OCI-LY7 (cell line): ENCODE data around the gene AK5. TPM values are rescaled to one million over a fixed set of nuclear protein-coding genes. Genes with fewer than 3 reads are reported as not detected.

Experiments used
- BruUV-seq: library from RNA; stranded (reverse); fragments of 400-500 nt; replicated peaks from 2 replicates; lab custom pipeline; 2021; lab: Mats Ljungman, UMichigan
- CTCF ChIA-PET: fragments of 300-600 bp; sonication (Branson Sonifier 250); formaldehyde crosslinking; loops from one replicate; lab custom pipeline; 2022; ENCODE audit warnings: antibody characterized with exemption; ENCODE audit not compliant: unreplicated experiment; lab: Charles Lee
- POLR2A ChIA-PET: fragments of 300-600 bp; sonication (Branson Sonifier 250); formaldehyde crosslinking; loops from one replicate; lab custom pipeline; 2022; ENCODE audit warnings: antibody characterized with exemption; lab: Charles Lee
- DNase-seq: peaks from one replicate; pipeline ENCODE4 v3.0.0-alpha.2; 2015; ENCODE audit warnings: low spot score
- H2AFZ ChIP-seq: fragments of 200-600 bp; sonication (generic), shearing (Covaris generic); 2 replicates; pipeline ENCODE4 v1.6.1; 2014; ENCODE audit warnings: mild to moderate bottlenecking, antibody characterized with exemption, low read length, moderate library complexity
- H3K27ac ChIP-seq: fragments of 200-600 bp; sonication (generic); 2 replicates; pipeline ENCODE4 v1.5.1; 2014; ENCODE audit warnings: mixed run types, low read depth, mild to moderate bottlenecking, moderate library complexity, low read length, inconsistent platforms; ENCODE audit not compliant: poor library complexity, severe bottlenecking
- H3K36me3 ChIP-seq: fragments of 200-600 bp; sonication (generic); 2 replicates; pipeline ENCODE4 v1.6.1; 2014; ENCODE audit warnings: mild to moderate bottlenecking, antibody characterized with exemption, low read length, moderate library complexity, mixed read lengths; ENCODE audit not compliant: insufficient read depth
- H3K4me1 ChIP-seq: fragments of 200-600 bp; sonication (generic); 2 replicates; pipeline ENCODE4 v1.5.1; 2014; ENCODE audit warnings: mild to moderate bottlenecking, low read length; ENCODE audit not compliant: insufficient read depth, poor library complexity, severe bottlenecking
- H3K4me2 ChIP-seq: fragments of 200-600 bp; sonication (generic); 2 replicates; pipeline ENCODE4 v1.6.1; 2014; ENCODE audit warnings: mild to moderate bottlenecking, low read length
- H3K4me3 ChIP-seq: fragments of 200-600 bp; sonication (generic); 2 replicates; pipeline ENCODE4 v1.5.1; 2014; ENCODE audit warnings: mild to moderate bottlenecking, low read depth, low read length; ENCODE audit not compliant: poor library complexity, severe bottlenecking
- H3K79me2 ChIP-seq: fragments of 200-600 bp; sonication (generic); 2 replicates; pipeline ENCODE4 v1.6.1; 2016; ENCODE audit warnings: low read depth, mild to moderate bottlenecking, low read length, moderate library complexity, mixed read lengths; ENCODE audit not compliant: insufficient read depth
- H3K9me2 ChIP-seq: fragments of 200-600 bp; sonication (generic); 2 replicates; pipeline ENCODE4 v1.6.1; 2016; ENCODE audit warnings: mild to moderate bottlenecking, low read length, mixed read lengths; ENCODE audit not compliant: insufficient read depth
- H3K9me3 ChIP-seq: fragments of 200-600 bp; sonication (generic); 2 replicates; pipeline ENCODE4 v1.6.1; 2014; ENCODE audit warnings: mild to moderate bottlenecking, mixed run types, low read length, mixed read lengths
- H4K20me1 ChIP-seq: fragments of 200-600 bp; sonication (generic); 2 replicates; pipeline ENCODE4 v1.6.1; 2014; ENCODE audit warnings: mild to moderate bottlenecking, antibody characterized with exemption, low read length, moderate library complexity, mixed read lengths; ENCODE audit not compliant: insufficient read depth
- CTCF ChIP-seq: fragments of 200-600 bp; sonication (generic); conservative IDR thresholded peaks from 2 replicates; pipeline ENCODE4 v1.5.1; 2014; ENCODE audit warnings: mild to moderate bottlenecking, antibody characterized with exemption, low read length, moderate library complexity, mixed read lengths
- EZH2phosphoT487 ChIP-seq: fragments of 200-600 bp; sonication (generic); IDR thresholded peaks from 2 replicates; pipeline ENCODE4 v1.6.1; 2018; ENCODE audit warnings: low read depth, borderline replicate concordance, mild to moderate bottlenecking, mixed run types, antibody characterized with exemption, low read length, moderate library complexity, mixed read lengths
- intact Hi-C: fragments of 100-400 bp; cut with micrococcal nuclease; formaldehyde crosslinking; loops from one replicate; pipeline ENCODE4 v1.10.0; 2022; ENCODE audit not compliant: unreplicated experiment
- total RNA-seq, 2 experiments: library from RNA; depleted of rRNA in 1 of 2; stranded (reverse); fragments of >200 nt in 1 of 2; shearing (Covaris generic) in 1 of 2; gene quantifications; 2 replicates each; pipeline ENCODE4 v1.2.3, GENCODE V29; 2014 to 2022

The AK5 gene
- total RNA-seq, 2 experiments from 2014 or later: not detected

- no peaks in the 10 kb centered on the region for H3K9me2 ChIP-seq
- H3K4me3 ChIP-seq: no peak overlapping the region
- H3K79me2 ChIP-seq: no peaks in the 10 kb centered on the region
- no peak overlapping the region for H2AFZ ChIP-seq
- intact Hi-C loops: no loop called here
- ChIA-PET POLR2A (interaction anchor here (0.6 kb wide), 1 partner anchor 11 kb away, joined by 3 read pairs; no protein-coding TSS in a partner anchor), CTCF (no interaction called here)
- peaks cover 17% of the 10 kb centered on the region for H3K4me1 ChIP-seq
- TF ChIP-seq EZH2phosphoT487: no peak
- no peaks in the 10 kb centered on the region for H3K9me3 ChIP-seq
- H3K36me3 ChIP-seq: no peaks in the 10 kb centered on the region
- no peak overlapping the region for H3K27ac ChIP-seq
- no peak overlapping the region for H3K4me2 ChIP-seq
- BruUV-seq: no TSS peak
- no peaks in the 10 kb centered on the region for H4K20me1 ChIP-seq
- DNase-seq: no peak
Measured at GRCh38 chr1:77282187-77282865, 507 bp downstream of the AK5 start.

GRCh38 chr1:77282866-77283539, 1.2 kb downstream of the AK5 start:
- Histone ChIP-seq H3K9me3 (no peaks in the 10 kb centered on the region), H3K4me1 (peaks cover 18% of the 10 kb centered on the region), H2AFZ (no peak overlapping the region), H3K4me2 (no peak overlapping the region), H3K27ac (no peak overlapping the region), H3K79me2 (no peaks in the 10 kb centered on the region), H3K4me3 (no peak overlapping the region), H3K36me3 (no peaks in the 10 kb centered on the region), H3K9me2 (no peaks in the 10 kb centered on the region), H4K20me1 (no peaks in the 10 kb centered on the region)
- intact Hi-C loops: no loop called here
- POLR2A ChIA-PET: interaction anchor here (0.6 kb wide), 1 partner anchor 11 kb away, joined by 3 read pairs; no protein-coding TSS in a partner anchor
- TF ChIP-seq EZH2phosphoT487 (no peak), CTCF (no peak)
- no TSS peak for BruUV-seq
- DNase-seq: no peak
- CTCF ChIA-PET: no interaction called here

GRCh38 chr1:77283701-77284425, 2.0 kb downstream of the AK5 start:
- Histone ChIP-seq H2AFZ (no peak overlapping the region), H4K20me1 (no peaks in the 10 kb centered on the region), H3K9me3 (no peaks in the 10 kb centered on the region), H3K79me2 (no peaks in the 10 kb centered on the region), H3K36me3 (no peaks in the 10 kb centered on the region), H3K4me3 (no peak overlapping the region), H3K27ac (no peak overlapping the region), H3K4me2 (no peak overlapping the region), H3K9me2 (no peaks in the 10 kb centered on the region), H3K4me1 (peaks cover 27% of the 10 kb centered on the region)
- POLR2A ChIA-PET: interaction anchor here (0.5 to 0.7 kb wide), 3 partner anchors 41 to 1340 kb away, joined by 3 to 7 read pairs (median 5); no protein-coding TSS in a partner anchor
- TF ChIP-seq CTCF (no peak), EZH2phosphoT487 (no peak)
- no peak for DNase-seq
- intact Hi-C loops: no loop called here
- CTCF ChIA-PET: no interaction called here
- BruUV-seq: no TSS peak
